Measurements from ENCODE around the gene DIAPH1.

The DIAPH1 gene

GRCh38 chr5:141640051-141640415 lies 21.2 kb upstream of the DIAPH1 start:
- no peak for DNase-seq (ENCODE audit: low read depth in 1 of 2, low spot score in 1 of 2)

- DNase-seq (ENCODE audit: low read depth in 1 of 2, low spot score in 1 of 2), result no peak
Measured at GRCh38 chr5:141639357-141640050, 20.7 kb upstream of the DIAPH1 start.

- DNase-seq (ENCODE audit: low read depth in 1 of 2, low spot score in 1 of 2), result no peak
Measured at GRCh38 chr5:141638771-141639170, 20.0 kb upstream of the DIAPH1 start.

DNA sequence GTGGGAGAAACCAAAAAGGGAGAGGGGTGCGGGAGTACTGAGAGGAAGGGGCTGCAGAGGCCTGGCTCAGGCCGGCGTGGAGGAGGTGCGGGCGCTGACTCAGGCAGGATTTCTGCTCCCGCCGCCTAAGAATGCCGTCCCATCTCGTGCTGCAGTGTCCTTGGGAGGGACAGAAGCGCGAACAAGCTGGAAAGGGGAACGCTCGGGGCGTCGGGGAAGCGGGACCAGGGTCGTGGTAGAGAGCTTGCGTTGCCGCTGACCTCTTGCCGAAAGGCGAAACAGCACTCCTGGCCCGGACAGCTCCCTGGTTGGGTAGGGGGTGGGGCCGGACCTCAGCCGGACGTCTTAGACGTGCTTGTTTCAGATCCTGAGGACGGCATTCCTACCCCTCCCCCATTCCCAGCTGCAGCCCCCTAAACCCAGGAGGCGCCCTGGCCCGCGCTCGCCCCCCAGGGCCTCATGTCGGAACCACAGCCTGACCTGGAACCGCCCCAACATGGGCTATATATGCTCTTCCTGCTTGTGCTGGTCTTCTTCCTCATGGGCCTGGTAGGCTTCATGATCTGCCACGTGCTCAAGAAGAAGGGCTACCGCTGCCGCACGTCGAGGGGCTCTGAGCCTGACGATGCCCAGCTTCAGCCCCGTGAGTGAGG lies 19.1 kb upstream of the DIAPH1 start:
- peak; percentile 20 to 29 for DNase-seq (ENCODE audit: low read depth in 1 of 2, low spot score in 1 of 2)

DNA sequence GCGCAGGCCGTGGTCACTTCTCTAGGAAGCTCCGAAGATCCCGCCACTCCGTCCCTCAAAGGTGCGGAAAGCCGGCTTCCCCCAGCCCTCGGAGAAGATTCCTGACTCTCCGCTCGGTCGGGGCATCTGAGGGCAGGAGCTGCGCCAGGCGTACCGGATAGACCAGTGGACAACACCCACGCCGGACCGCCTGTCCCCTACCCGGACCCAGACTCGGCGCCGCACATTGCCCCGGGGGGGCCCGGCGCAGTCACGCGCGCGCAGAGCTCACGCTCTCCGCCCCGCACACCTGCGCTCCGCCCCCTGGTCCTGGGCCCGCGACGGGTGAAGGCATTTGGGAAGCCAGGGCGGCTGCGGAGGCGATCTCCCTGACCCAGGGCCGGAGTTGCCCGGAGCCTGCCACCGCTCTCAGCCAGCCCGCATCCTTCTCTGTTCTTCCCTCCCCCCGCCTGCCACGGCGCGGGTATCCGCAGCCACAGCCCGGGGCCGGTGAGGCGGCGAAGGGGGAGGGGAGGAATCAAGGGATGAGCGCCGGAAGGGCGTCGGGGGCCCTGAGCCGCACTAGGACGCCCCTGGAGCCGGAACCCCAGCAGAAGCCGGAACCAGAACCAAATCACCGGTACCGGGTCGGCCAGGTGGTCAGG lies 18.4 kb upstream of the DIAPH1 start:
- DNase-seq (ENCODE audit: low read depth in 1 of 2, low spot score in 1 of 2), result peak; percentile 33 to 35

DNA sequence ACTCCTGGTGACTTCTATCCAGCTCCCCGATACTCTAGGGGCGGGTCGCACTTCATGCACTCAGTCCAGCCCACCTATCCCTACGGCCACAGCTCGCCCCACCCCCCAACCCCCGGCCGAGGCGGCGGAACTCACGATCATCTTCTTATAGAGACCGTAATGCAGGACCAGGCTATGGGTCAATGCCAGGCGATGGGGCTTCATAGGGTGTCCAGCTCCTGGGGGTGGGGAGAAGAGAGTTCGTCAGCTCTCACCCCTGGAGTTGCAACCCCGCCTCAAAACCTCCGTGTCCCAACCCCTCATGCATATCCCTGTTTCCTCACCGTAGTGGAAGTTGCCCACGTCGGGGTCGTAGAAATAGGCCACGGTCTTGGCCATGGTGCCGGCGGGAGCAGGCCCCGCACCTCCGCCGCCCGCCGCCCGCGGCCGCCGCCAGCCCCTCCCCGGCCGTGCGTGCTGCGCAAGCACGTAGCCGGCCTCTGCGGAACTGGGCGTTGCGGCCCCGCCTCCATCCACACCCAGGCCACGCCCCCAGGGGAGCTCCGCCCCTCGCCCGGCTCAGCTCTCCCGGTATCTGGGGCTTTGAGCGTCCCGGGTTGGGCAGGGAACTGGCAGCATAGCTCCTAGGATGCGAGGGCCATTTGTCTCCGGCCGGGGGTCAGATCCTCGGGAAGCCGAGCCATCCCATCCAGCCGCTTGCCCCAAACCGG lies 17.8 kb upstream of the DIAPH1 start, which contains the start of the genes HDAC3 and RELL2:
Gene HDAC3, minus strand, starts transcription at position 437 of the 710 bp plus-strand sequence. Its CDS starts 59 bp downstream, at position 378.
Gene RELL2, plus strand, starts transcription at position 585 of the 710 bp plus-strand sequence. CDS start 1,229 bp downstream, outside the sequence.
- DNase-seq (ENCODE audit: low read depth in 1 of 2, low spot score in 1 of 2), result peak; percentile 88 to 92

DNA sequence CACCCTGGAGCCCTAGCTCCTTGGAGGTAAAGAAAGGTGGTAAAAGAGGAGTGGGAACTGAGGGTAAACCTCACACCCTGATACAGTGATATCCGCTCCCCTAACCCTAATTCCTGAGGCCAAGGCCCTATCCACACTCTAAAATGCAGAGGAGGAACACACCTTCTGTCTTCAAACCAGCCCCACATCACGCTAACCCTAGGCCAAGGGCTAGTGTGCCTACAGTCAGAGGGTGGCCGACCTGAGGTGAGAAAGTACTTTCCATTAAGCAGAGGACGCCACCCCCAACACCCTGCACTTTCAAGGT lies 17.3 kb upstream of the DIAPH1 start:
- no peak for DNase-seq (ENCODE audit: low read depth in 1 of 2, low spot score in 1 of 2)

GRCh38 chr5:141635646-141636045 lies 16.8 kb upstream of the DIAPH1 start:
- DNase-seq (ENCODE audit: low read depth in 1 of 2, low spot score in 1 of 2), result no peak

DNA sequence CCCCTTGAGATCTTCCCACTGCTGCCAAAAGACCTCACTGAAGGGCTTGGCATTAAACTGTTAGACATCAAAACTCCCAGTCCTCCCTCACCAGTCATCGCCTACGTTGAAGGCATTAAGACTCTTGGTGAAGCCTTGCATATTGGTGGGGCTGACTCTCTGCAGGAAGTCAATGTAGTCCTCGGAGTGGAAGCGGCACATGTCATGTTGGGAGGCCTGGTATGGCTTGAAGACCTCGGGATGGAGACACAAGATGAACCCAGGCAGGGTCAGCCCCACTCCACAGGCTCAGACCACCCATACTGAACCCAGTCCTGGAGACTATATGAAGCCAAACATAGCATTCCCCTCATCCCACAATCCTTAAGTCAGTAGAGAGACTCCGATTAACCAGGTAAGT lies 15.9 kb upstream of the DIAPH1 start:
- DNase-seq (ENCODE audit: low read depth in 1 of 2, low spot score in 1 of 2), result no peak

GRCh38 chr5:141633871-141634561 lies 15.2 kb upstream of the DIAPH1 start:
- no peak for DNase-seq (ENCODE audit: low read depth in 1 of 2, low spot score in 1 of 2)

- DNase-seq (ENCODE audit: low read depth in 1 of 2, low spot score in 1 of 2), result no peak
Measured at GRCh38 chr5:141632650-141633049, 13.8 kb upstream of the DIAPH1 start.

GRCh38 chr5:141630570-141631140 lies 11.9 kb upstream of the DIAPH1 start:
- DNase-seq (ENCODE audit: low read depth in 1 of 2, low spot score in 1 of 2), result no peak

- DNase-seq (ENCODE audit: low read depth in 1 of 2, low spot score in 1 of 2), result no peak
Measured at GRCh38 chr5:141628175-141628788, 9.5 kb upstream of the DIAPH1 start.

- no peak for DNase-seq (ENCODE audit: low read depth in 1 of 2, low spot score in 1 of 2)
Measured at GRCh38 chr5:141623611-141624010, 4.8 kb upstream of the DIAPH1 start.

GRCh38 chr5:141623186-141623585 lies 4.4 kb upstream of the DIAPH1 start:
- peak in 1 of 2 donors; percentile 19 for DNase-seq (ENCODE audit: low read depth in 1 of 2, low spot score in 1 of 2)

DNA sequence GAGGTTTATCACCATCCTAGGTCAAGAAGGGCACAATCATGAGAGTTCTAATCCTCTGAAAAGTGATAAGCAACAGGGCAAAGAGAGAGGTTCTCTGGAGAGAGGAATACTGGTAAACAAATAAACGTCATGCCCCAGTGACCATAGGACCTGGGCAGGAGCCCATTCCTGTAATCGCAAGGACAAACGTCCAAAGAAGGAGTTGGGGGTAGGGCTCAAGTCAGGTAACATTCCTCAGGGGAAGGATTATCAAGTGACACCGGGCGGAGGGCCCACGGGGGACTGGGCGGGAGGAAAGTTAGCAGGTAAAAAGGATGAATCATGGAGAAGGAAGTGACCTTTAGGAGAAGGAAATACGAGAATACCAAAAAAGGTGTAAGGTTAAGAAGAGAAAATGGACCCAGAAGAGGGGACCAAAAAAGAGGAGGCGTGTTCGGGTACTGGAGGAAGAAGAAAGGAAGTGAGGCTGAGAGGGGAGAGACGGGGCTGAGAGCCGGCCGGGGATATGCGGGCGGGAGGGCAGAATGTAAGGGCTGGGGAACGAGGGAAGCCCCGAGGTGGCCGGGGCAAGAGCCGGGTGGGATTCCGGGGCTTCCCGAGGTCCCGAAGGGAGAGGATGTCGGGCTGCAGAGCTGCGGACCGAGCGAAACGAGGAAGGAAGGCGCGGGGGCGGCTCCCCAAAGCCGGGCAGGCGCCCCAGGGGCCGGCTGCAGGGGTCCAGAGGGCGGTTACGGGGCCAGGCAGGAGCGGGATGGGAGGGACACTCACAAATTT lies 583 bp downstream of the DIAPH1 start:
- DNase-seq (ENCODE audit: low read depth in 1 of 2, low spot score in 1 of 2), result peak; percentile 28 to 61

DNA sequence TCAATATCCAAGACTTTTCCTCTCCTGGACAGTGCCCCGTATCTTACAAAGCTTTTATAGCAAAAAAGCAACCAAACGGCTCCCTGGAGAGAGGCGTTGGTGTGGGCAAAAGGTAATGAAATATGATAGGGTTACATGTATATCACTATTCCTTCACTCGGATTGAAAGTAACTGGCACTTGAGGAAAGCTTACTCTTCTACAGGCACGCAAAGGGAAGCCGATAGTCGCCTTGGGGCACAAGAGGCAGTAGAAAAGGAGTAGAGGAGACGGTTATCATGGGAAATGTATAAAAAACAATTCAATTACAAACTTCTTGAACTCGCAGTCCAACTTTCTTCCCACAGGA lies 1.1 kb downstream of the DIAPH1 start:
- no peak for DNase-seq (ENCODE audit: low read depth in 1 of 2, low spot score in 1 of 2)

- DNase-seq (ENCODE audit: low read depth in 1 of 2, low spot score in 1 of 2), result no peak
Measured at GRCh38 chr5:141617128-141617527, 1.7 kb downstream of the DIAPH1 start.

DNA sequence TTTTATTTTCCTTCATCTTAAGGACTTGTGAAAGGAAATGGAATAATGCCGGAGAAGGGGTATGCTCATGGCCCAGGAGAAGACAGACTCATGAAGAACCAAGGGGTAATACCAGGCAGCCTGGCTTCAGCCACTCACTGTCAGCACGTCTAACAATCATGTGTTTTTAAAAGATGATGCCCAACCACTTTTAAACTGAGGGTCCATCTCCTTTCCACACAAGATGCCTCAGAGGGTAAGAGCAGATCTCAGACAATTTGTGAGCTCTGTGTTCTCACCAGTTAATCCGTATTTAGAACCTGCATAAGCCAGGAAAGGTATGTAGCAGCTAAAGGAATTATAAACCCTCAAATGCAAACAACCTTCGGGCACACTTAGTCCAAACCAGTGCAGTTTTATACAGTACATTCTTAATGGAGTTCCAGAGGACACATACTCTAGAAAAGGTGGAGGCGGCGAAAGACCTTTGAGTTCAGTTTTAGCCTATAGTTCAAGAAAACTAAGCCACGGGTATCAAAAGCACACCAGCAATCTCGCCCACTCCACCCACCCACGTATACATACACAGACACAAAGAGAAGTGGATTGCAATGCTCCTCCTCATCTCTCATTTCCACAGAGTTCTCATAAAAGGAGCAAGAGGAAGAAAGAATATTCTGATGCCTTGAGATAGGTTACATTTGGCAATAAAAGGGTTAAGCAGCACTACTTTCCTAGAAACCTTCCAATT lies 2.6 kb downstream of the DIAPH1 start:
- DNase-seq (ENCODE audit: low read depth in 1 of 2, low spot score in 1 of 2), result no peak
